Stimulated activated CD4-positive, alpha-beta T cell treated with anti-CD3 and anti-CD28 coated beads, Interleukin-15, amount 100 ng/mL, for 48 hours (primary cell): ENCODE results near the gene WFDC12.

Source experiments
- DNase-seq, 2 donors: peaks; one replicate each; pipeline ENCODE4 v3.0.0-alpha.2; 2020; ENCODE audit warnings: low read depth in 2 of 2

The WFDC12 gene

GRCh38 chr20:45115386-45115774, 8.9 kb downstream of the WFDC12 start:
- DNase-seq: no peak

- no peak for DNase-seq
These were observed 9.5 kb downstream of the WFDC12 start, which contains the start of gene WFDC5 for GRCh38 chr20:45114465-45115385. TSS of gene WFDC5 (minus strand) at chr20:45115174. CDS start at chr20:45115083, 91 bp downstream.

- DNase-seq: no peak
These were observed 10.4 kb downstream of the WFDC12 start for GRCh38 chr20:45113865-45114264.

- no peak for DNase-seq
These were observed 11.5 kb downstream of the WFDC12 start for GRCh38 chr20:45112754-45113153.

- DNase-seq: no peak
These were observed 12.3 kb downstream of the WFDC12 start for GRCh38 chr20:45111799-45112471.

- DNase-seq: no peak
These were observed 13.0 kb downstream of the WFDC12 start for GRCh38 chr20:45111285-45111684.

GRCh38 chr20:45110301-45110700, 14.0 kb downstream of the WFDC12 start:
- DNase-seq: no peak

- DNase-seq: no peak
These were observed 14.6 kb downstream of the WFDC12 start for GRCh38 chr20:45109634-45110033.

GRCh38 chr20:45105317-45105716, 18.9 kb downstream of the WFDC12 start:
- DNase-seq: no peak

- DNase-seq: no peak
These were observed 19.5 kb downstream of the WFDC12 start for GRCh38 chr20:45104786-45105185.

GRCh38 chr20:45103072-45103471, 21.2 kb downstream of the WFDC12 start:
- no peak for DNase-seq

- no peak for DNase-seq
These were observed 22.9 kb downstream of the WFDC12 start for GRCh38 chr20:45101333-45101850.

GRCh38 chr20:45100563-45101245, 23.6 kb downstream of the WFDC12 start, which contains the start of gene KCNS1:
TSS of gene KCNS1 (minus strand) at chr20:45101127. CDS start at chr20:45099236, 1,891 bp downstream.
- no peak for DNase-seq

GRCh38 chr20:45098103-45098773, 26.0 kb downstream of the WFDC12 start:
- no peak for DNase-seq

GRCh38 chr20:45097485-45098102, 26.7 kb downstream of the WFDC12 start:
- peak; percentile 40 to 49 for DNase-seq

GRCh38 chr20:45096781-45097180, 27.5 kb downstream of the WFDC12 start:
- DNase-seq: no peak

GRCh38 chr20:45095805-45096238, 28.4 kb downstream of the WFDC12 start:
- peak; percentile 41 to 54 for DNase-seq

- no peak for DNase-seq
These were observed 29.2 kb downstream of the WFDC12 start for GRCh38 chr20:45094864-45095574.

- DNase-seq: no peak
These were observed 30.1 kb downstream of the WFDC12 start for GRCh38 chr20:45094201-45094600.

GRCh38 chr20:45092898-45093297, 31.4 kb downstream of the WFDC12 start:
- no peak for DNase-seq
